Adrenal gland (tissue), 12 donors: ENCODE measurements around the gene SORL1. TPM values are rescaled to one million over a fixed set of nuclear protein-coding genes. Genes with fewer than 3 reads are reported as not detected.

Experiments used
- DNase-seq, 7 donors: peaks; one replicate each; pipeline ENCODE4 v3.0.0-alpha.2; 2019 to 2020
- H3K27ac ChIP-seq, 5 donors: fragments of 200-600 bp; sonication (generic) in 4 of 5; 1 replicate in 3 of 5; 2 replicates in 2 of 5; pipeline versions ENCODE4 v1.5.1 to v1.8.0; 2016 to 2020; ENCODE audit warnings: mild to moderate bottlenecking in 1 of 5
- H3K27me3 ChIP-seq: fragments of 200-600 bp; 2 replicates; pipeline ENCODE4 v1.8.0; 2021
- H3K36me3 ChIP-seq, 2 donors: fragments of 200-600 bp; replicated peaks in 1 of 2; 1 replicate in 1 of 2; 2 replicates in 1 of 2; pipeline versions ENCODE4 v1.5.1 to v1.8.0; 2018 to 2022
- H3K4me1 ChIP-seq, 2 donors: fragments of 200-600 bp; replicated peaks in 1 of 2; 1 replicate in 1 of 2; 2 replicates in 1 of 2; pipeline versions ENCODE4 v1.5.1 to v1.8.0; 2018 to 2021
- H3K4me3 ChIP-seq, 4 donors: fragments of 200-600 bp; sonication (generic) in 3 of 4; one replicate each; pipeline ENCODE4 v1.5.1; 2016 to 2018
- H3K9me3 ChIP-seq, 3 donors: fragments of 200-600 bp; sonication (generic) in 1 of 3; replicated peaks in 1 of 3; 1 replicate in 2 of 3; 2 replicates in 1 of 3; pipeline versions ENCODE4 v1.5.1 to v1.8.0; 2016 to 2021
- POLR2A ChIP-seq, 2 donors: fragments of 450-650 bp; IDR thresholded peaks; one replicate each; pipeline ENCODE4 v1.6.1; 2017; ENCODE audit warnings: antibody characterized with exemption in 2 of 2, mild to moderate bottlenecking in 2 of 2, moderate library complexity in 1 of 2
- WGBS, 4 donors: extraction: QIAGEN DNeasy Blood & Tissue Kit in 2 of 4; methylation state at CpG; one replicate each; pipeline versions ENCODE4 v1.1.5 to v1.1.7; 2013 to 2017; 5-methylcytosine and 5-hydroxymethylcytosine counted together
- intact Hi-C, 2 donors: fragments of 100-400 bp; cut with DNase I; formaldehyde crosslinking; loops; one replicate each; pipeline versions ENCODE4 v1.14.1 to v1.15.0; 2022 to 2023
- polyA plus RNA-seq, 3 donors: library from polyadenylated mRNA; stranded (reverse); fragments of 200-250 nt in 2 of 3; fragments of 350-450 nt in 1 of 3; fragmentation: Illumina TruSeq in 1 of 3; extraction: RNeasy Lipid Tissue Mini Kit (QIAGEN cat#74804) in 1 of 3; gene quantifications; one replicate each; pipeline ENCODE4 v1.2.3, GENCODE V29; 2013 to 2014
- total RNA-seq, 9 donors: library from RNA; depleted of rRNA in 4 of 9; stranded (reverse); fragments of >200 nt in 4 of 9; fragments of 120-200 nt in 1 of 9; fragmentation: NEBNext Ultra II Directional in 1 of 9; extraction: Animal tissue kit (Norgen Biotek cat#: 25700) in 1 of 9; gene quantifications; one replicate each; pipeline versions ENCODE4 v1.1.0 to v1.2.4, GENCODE V29; 2013 to 2023
- TF ChIP-seq, protein P1 (sequence below), 6 experiments: fragments of 450-650 bp in 4 of 6; fragments of 200-600 bp in 2 of 6; sonication (generic) in 1 of 6; IDR thresholded peaks; 1 replicate in 5 of 6; 2 replicates in 1 of 6; pipeline versions ENCODE4 v1.5.1 to v1.8.0; 2016 to 2021; ENCODE audit warnings: antibody characterized with exemption in 6 of 6, mild to moderate bottlenecking in 2 of 6, moderate library complexity in 1 of 6
- donor health status: healthy with polysubstance abuse.
- donor health status: Bipolar disorder and iron deficiency.
- donor health status: DM: yes; HTN: yes; CAD: no.
- donor health status: DM: no; HTN: no; CAD: no.
- donor health status: DM: no; HTN: no; CAD: no.
- donor health status: DM: yes; HTN: yes; CAD: no.

Gene SORL1
- total and polyA plus RNA-seq, 12 donors, result 1.0 to 28.6 (median 8.9) TPM

GRCh38 chr11:121631456-121631855 lies 179.3 kb downstream of the SORL1 start:
- no peaks in the 10 kb centered on the region for H3K9me3 ChIP-seq
- peaks cover 0 to 4% of the 10 kb centered on the region in 2 donors for H3K36me3 ChIP-seq
- intact Hi-C loops, result no loop called here
- H3K4me3 ChIP-seq, result no peak overlapping the region
- WGBS, 4 donors, result 88 to 98% (median 94%) methylated on average over 2 of the region's 2 CpGs
- H3K4me1 ChIP-seq, result no peaks in the 10 kb centered on the region
- no peaks in the 10 kb centered on the region for H3K27me3 ChIP-seq
- H3K27ac ChIP-seq, result no peak overlapping the region
- no peak for DNase-seq
- TF ChIP-seq, protein P1, sequence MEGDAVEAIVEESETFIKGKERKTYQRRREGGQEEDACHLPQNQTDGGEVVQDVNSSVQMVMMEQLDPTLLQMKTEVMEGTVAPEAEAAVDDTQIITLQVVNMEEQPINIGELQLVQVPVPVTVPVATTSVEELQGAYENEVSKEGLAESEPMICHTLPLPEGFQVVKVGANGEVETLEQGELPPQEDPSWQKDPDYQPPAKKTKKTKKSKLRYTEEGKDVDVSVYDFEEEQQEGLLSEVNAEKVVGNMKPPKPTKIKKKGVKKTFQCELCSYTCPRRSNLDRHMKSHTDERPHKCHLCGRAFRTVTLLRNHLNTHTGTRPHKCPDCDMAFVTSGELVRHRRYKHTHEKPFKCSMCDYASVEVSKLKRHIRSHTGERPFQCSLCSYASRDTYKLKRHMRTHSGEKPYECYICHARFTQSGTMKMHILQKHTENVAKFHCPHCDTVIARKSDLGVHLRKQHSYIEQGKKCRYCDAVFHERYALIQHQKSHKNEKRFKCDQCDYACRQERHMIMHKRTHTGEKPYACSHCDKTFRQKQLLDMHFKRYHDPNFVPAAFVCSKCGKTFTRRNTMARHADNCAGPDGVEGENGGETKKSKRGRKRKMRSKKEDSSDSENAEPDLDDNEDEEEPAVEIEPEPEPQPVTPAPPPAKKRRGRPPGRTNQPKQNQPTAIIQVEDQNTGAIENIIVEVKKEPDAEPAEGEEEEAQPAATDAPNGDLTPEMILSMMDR (IDR thresholded peaks at IDR 0.05), result no peak
- no peak for TF ChIP-seq POLR2A (IDR thresholded peaks at IDR 0.05)

- Histone ChIP-seq H3K9me3 (no peaks in the 10 kb centered on the region), H3K27ac (no peak overlapping the region), H3K4me3 (no peak overlapping the region), H3K4me1 (no peaks in the 10 kb centered on the region), H3K36me3 (peaks cover 0 to 4% of the 10 kb centered on the region in 2 donors), H3K27me3 (no peaks in the 10 kb centered on the region)
- WGBS, 4 donors, result 90 to 97% (median 95%) methylated on average over 5 of the region's 5 CpGs
- no peak for TF ChIP-seq POLR2A (IDR thresholded peaks at IDR 0.05)
- TF ChIP-seq, protein P1 (IDR thresholded peaks at IDR 0.05), result no peak
- intact Hi-C loops, result no loop called here
- DNase-seq, result no peak
Measured at GRCh38 chr11:121634273-121634672, 182.2 kb downstream of the SORL1 start.

DNA sequence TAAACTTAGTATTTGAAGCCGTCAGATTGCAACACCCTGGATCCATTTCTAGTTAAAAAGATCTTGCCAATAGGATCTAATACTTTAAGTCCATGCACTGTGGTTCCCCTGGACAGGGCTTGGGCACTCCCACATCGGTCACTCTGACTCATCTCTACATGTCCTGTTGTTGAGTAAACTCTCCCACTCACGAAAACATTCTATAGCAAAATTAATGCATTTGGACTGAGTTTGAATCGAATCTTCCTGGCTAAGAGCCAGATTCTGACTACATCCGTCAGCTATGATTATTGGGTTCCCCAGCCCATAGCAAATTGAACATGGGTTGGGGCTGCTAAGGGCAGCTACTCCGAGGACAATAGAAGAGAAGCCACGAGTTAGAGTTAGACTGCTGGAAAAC lies 182.8 kb downstream of the SORL1 start:
- 48 to 70% (median 63%) methylated on average over 7 of the region's 7 CpGs for WGBS, 4 donors
- intact Hi-C loops, result no loop called here

GRCh38 chr11:121636081-121636799 lies 184.1 kb downstream of the SORL1 start:
- H3K27me3 ChIP-seq, result no peaks in the 10 kb centered on the region
- no peak for TF ChIP-seq POLR2A (IDR thresholded peaks at IDR 0.05)
- TF ChIP-seq, protein P1 (IDR thresholded peaks at IDR 0.05), result no peak
- H3K4me3 ChIP-seq, result no peak overlapping the region
- 67 to 77% (median 70%) methylated on average over 2 of the region's 2 CpGs for WGBS, 4 donors
- H3K27ac ChIP-seq, result no peak overlapping the region
- intact Hi-C loops, result no loop called here
- H3K4me1 ChIP-seq, result no peaks in the 10 kb centered on the region
- no peaks in the 10 kb centered on the region for H3K36me3 ChIP-seq
- DNase-seq, result no peak
- no peaks in the 10 kb centered on the region for H3K9me3 ChIP-seq

More for the DNA sequence above, 182.8 kb downstream of the SORL1 start:
- Histone ChIP-seq H3K4me1 (no peaks in the 10 kb centered on the region), H3K36me3 (peaks cover 0 to 4% of the 10 kb centered on the region in 2 donors), H3K9me3 (no peaks in the 10 kb centered on the region), H3K27ac (no peak overlapping the region), H3K27me3 (no peaks in the 10 kb centered on the region), H3K4me3 (no peak overlapping the region)
- DNase-seq, result no peak
- TF ChIP-seq, protein P1 (IDR thresholded peaks at IDR 0.05), result no peak
- no peak for TF ChIP-seq POLR2A (IDR thresholded peaks at IDR 0.05)
